SK-N-MC (cell line): Measurements from ENCODE around the gene THPO.

Source experiments
- DNase-seq: peaks from one replicate; pipeline ENCODE4 v3.0.0-alpha.2; 2011; ENCODE audit warnings: low read depth, low spot score
- H3K27ac ChIP-seq: fragments of 200-600 bp; sonication (generic); 2 replicates; pipeline ENCODE4 v1.5.1; 2016; ENCODE audit warnings: mixed run types
- H3K36me3 ChIP-seq: fragments of 200-600 bp; sonication (generic); 2 replicates; pipeline ENCODE4 v1.6.1; 2017; ENCODE audit warnings: antibody characterized with exemption, low read length, mixed read lengths; ENCODE audit not compliant: insufficient read depth
- H3K4me3 ChIP-seq: fragments of 200-600 bp; sonication (generic); 2 replicates; pipeline ENCODE4 v1.5.1; 2016
- H3K9ac ChIP-seq: fragments of 200-600 bp; sonication (generic); 2 replicates; pipeline ENCODE4 v1.8.0; 2017; ENCODE audit warnings: mixed run types, mixed read lengths; ENCODE audit not compliant: insufficient read length
- H3K9me3 ChIP-seq: fragments of 200-600 bp; sonication (generic); 2 replicates; pipeline ENCODE4 v1.6.1; 2017; ENCODE audit warnings: low read depth, mild to moderate bottlenecking, antibody characterized with exemption, low read length, moderate library complexity, mixed read lengths
- EZH2 ChIP-seq: fragments of 200-600 bp; sonication (generic); IDR thresholded peaks from one replicate; pipeline ENCODE4 v1.6.1; 2017; ENCODE audit warnings: antibody characterized with exemption
- FOXP2 ChIP-seq: optimal IDR thresholded peaks from 2 replicates; pipeline ENCODE3; 2011; ENCODE audit warnings: mild to moderate bottlenecking, moderate library complexity; ENCODE audit not compliant: insufficient read depth; ENCODE audit errors: extremely low read length, control extremely low read depth
- POLR2AphosphoS5 ChIP-seq: IDR thresholded peaks from 2 replicates; pipeline ENCODE4 v1.6.1; 2012; ENCODE audit warnings: mild to moderate bottlenecking, low read depth, low read length, borderline replicate concordance

Gene THPO

GRCh38 chr3:184351511-184352148 is 26.4 kb downstream of the THPO start:
- Histone ChIP-seq H3K4me3 (no peak overlapping the region), H3K36me3 (no peaks in the 10 kb centered on the region), H3K27ac (no peak overlapping the region), H3K9ac (no peak overlapping the region), H3K9me3 (no peaks in the 10 kb centered on the region)
- TF ChIP-seq FOXP2: no peak
- no peak for TF ChIP-seq POLR2AphosphoS5
- TF ChIP-seq EZH2: no peak
- no peak for DNase-seq

- Histone ChIP-seq H3K9me3 (no peaks in the 10 kb centered on the region), H3K27ac (no peak overlapping the region), H3K9ac (no peak overlapping the region), H3K4me3 (no peak overlapping the region), H3K36me3 (no peaks in the 10 kb centered on the region)
- TF ChIP-seq POLR2AphosphoS5 (no peak), FOXP2 (no peak), EZH2 (no peak)
- DNase-seq: no peak
Measured at GRCh38 chr3:184350618-184351017, 27.4 kb downstream of the THPO start.

GRCh38 chr3:184349563-184350470 is 28.2 kb downstream of the THPO start:
- DNase-seq: no peak
- Histone ChIP-seq H3K27ac (no peak overlapping the region), H3K4me3 (no peak overlapping the region), H3K36me3 (no peaks in the 10 kb centered on the region), H3K9me3 (no peaks in the 10 kb centered on the region), H3K9ac (no peak overlapping the region)
- no peak for TF ChIP-seq FOXP2
- no peak for TF ChIP-seq EZH2
- no peak for TF ChIP-seq POLR2AphosphoS5

DNA sequence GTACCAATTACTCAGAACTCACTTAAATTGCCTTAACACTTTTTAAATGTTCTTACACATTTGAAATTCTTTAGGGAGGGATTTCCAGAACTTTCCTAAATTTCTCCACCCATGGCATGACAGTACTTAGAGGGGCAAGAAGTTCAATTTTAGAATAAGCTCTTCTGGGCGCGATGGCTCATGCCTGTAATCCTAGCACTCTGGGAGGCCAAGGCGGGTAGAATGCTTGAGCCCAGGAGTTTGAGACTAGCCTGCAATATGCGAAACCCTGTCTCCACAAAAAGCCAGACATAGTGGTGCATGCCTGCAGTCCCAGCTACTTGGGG is 30.0 kb downstream of the THPO start:
- peak overlapping the region; percentile 97 for H3K27ac ChIP-seq
- H3K4me3 ChIP-seq: peak overlapping the region; percentile 65
- TF ChIP-seq EZH2 (no peak), FOXP2 (no peak), POLR2AphosphoS5 (no peak)
- no peak for DNase-seq
- H3K9me3 ChIP-seq: no peaks in the 10 kb centered on the region
- H3K9ac ChIP-seq: peak overlapping the region; percentile 52
- no peaks in the 10 kb centered on the region for H3K36me3 ChIP-seq

DNA sequence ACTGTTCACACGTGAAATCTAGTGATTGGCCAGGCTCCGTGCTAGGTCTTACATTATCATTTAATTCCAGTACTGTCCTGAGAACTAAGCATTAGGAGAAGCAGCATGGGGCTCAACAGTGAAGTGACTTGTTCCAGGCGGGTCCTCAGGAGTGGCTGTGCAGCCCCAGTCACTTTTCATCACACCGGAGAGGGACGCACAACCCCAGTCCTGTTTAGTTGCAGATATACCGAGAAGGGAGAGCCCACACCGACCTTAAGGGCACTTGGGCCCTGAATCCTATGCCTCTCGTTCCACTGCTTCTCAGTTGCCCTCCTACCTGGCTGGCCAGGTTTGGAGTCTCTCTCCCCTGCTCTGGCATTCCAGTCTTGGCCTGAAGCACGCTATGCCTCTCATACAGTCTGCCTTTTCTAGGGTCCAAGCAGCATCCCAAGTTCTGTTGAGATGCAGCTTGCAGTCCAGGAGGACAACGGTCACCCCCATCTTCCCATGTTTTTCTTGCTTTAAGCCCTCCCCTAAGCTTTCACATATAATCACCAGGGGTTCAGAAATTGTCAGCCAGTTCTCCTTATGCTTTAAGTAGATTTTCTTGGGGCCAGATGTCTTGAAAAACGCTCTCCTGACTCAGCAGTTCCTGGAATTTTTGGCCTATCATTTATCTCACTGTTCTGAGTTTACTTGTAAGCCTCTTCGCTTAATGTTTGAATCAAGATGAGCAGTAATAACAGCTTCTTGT is 30.5 kb downstream of the THPO start:
- Histone ChIP-seq H3K9ac (peak overlapping the region; percentile 52), H3K27ac (peak overlapping the region; percentile 97)
- DNase-seq: no peak

GRCh38 chr3:184346480-184347190 is 31.4 kb downstream of the THPO start:
- DNase-seq: no peak
- peak overlapping the region; percentile 3 for H3K9ac ChIP-seq
- no peaks in the 10 kb centered on the region for H3K9me3 ChIP-seq
- no peak overlapping the region for H3K4me3 ChIP-seq
- no peaks in the 10 kb centered on the region for H3K36me3 ChIP-seq
- H3K27ac ChIP-seq: peak overlapping the region; percentile 97
- TF ChIP-seq POLR2AphosphoS5 (no peak), EZH2 (no peak), FOXP2 (no peak)

More for the DNA sequence above, 30.5 kb downstream of the THPO start:
- peak overlapping the region; percentile 65 for H3K4me3 ChIP-seq
- no peaks in the 10 kb centered on the region for H3K36me3 ChIP-seq
- H3K9me3 ChIP-seq: no peaks in the 10 kb centered on the region
- TF ChIP-seq POLR2AphosphoS5: no peak; the same call in 1 of the 2 replicates
- no peak for TF ChIP-seq EZH2
- no peak for TF ChIP-seq FOXP2

- DNase-seq: no peak
- no peak for TF ChIP-seq FOXP2
- TF ChIP-seq POLR2AphosphoS5: no peak; the same call in 1 of the 2 replicates
- no peak for TF ChIP-seq EZH2
- Histone ChIP-seq H3K9me3 (no peaks in the 10 kb centered on the region), H3K9ac (peak overlapping the region; percentile 25), H3K27ac (peak overlapping the region; percentile 27; the same call in 1 of the 2 replicates), H3K36me3 (no peaks in the 10 kb centered on the region), H3K4me3 (no peak overlapping the region)
Measured at GRCh38 chr3:184345317-184346144, 32.5 kb downstream of the THPO start.
